H9 (cell line): Measurements from ENCODE around the gene AKR7A3. TPM values are rescaled to one million over a fixed set of nuclear protein-coding genes. Genes with fewer than 3 reads are reported as not detected.
"Not testable (repeated sequence)": the region's sequence is repeated elsewhere in the genome, so short reads cannot be mapped to it uniquely, and the experiment has no call there.

Experiments used
- DNase-seq: peaks from one replicate; pipeline ENCODE4 v3.0.0-alpha.2; 2017
- H2AFZ ChIP-seq: one replicate; pipeline ENCODE4 v1.6.1; 2013; ENCODE audit warnings: mild to moderate bottlenecking, low read length, control low read depth, moderate library complexity
- H2AK5ac ChIP-seq: 2 replicates; pipeline ENCODE4 v1.6.1; 2013; ENCODE audit warnings: low read length, control low read depth, mixed read lengths; ENCODE audit not compliant: insufficient read length
- H2BK120ac ChIP-seq: one replicate; pipeline ENCODE4 v1.6.1; 2013; ENCODE audit warnings: low read depth, mild to moderate bottlenecking, low read length, control low read depth, inconsistent platforms; ENCODE audit not compliant: poor library complexity, severe bottlenecking
- H2BK12ac ChIP-seq: 2 replicates; pipeline ENCODE4 v1.6.1; 2013; ENCODE audit warnings: low read length, control low read depth, mixed read lengths, low read depth; ENCODE audit not compliant: insufficient read length
- H2BK15ac ChIP-seq: 2 replicates; pipeline ENCODE4 v1.6.1; 2013; ENCODE audit warnings: low read depth, low read length, control low read depth
- H2BK20ac ChIP-seq: one replicate; pipeline ENCODE4 v1.6.1; 2013; ENCODE audit warnings: low read depth, mild to moderate bottlenecking, low read length, control low read depth, inconsistent platforms; ENCODE audit not compliant: poor library complexity, severe bottlenecking
- H2BK5ac ChIP-seq: 2 replicates; pipeline ENCODE4 v1.6.1; 2013; ENCODE audit warnings: low read length, control low read depth, mixed read lengths; ENCODE audit not compliant: insufficient read length
- H3K14ac ChIP-seq: 2 replicates; pipeline ENCODE4 v1.6.1; 2013; ENCODE audit warnings: low read length, control low read depth; ENCODE audit not compliant: insufficient read depth
- H3K18ac ChIP-seq: 2 replicates; pipeline ENCODE4 v1.6.1; 2013; ENCODE audit warnings: low read depth, mild to moderate bottlenecking, mixed read lengths, low read length, control low read depth; ENCODE audit not compliant: insufficient read length
- H3K23ac ChIP-seq: 2 replicates; pipeline ENCODE4 v1.6.1; 2013; ENCODE audit warnings: low read length, control low read depth, mixed read lengths, low read depth; ENCODE audit not compliant: insufficient read length
- H3K23me2 ChIP-seq: 2 replicates; pipeline ENCODE4 v1.6.1; 2013; ENCODE audit warnings: low read depth, mild to moderate bottlenecking, mixed read lengths, low read length, control low read depth; ENCODE audit not compliant: insufficient read length, poor library complexity, severe bottlenecking
- H3K27ac ChIP-seq: 2 replicates; pipeline ENCODE4 v1.5.1; 2013; ENCODE audit warnings: low read length, control low read depth, mixed read lengths, low read depth; ENCODE audit not compliant: insufficient read length
- H3K27me3 ChIP-seq: 2 replicates; pipeline ENCODE4 v1.6.1; 2013; ENCODE audit warnings: low read length, control low read depth, inconsistent platforms; ENCODE audit not compliant: insufficient read depth
- H3K4ac ChIP-seq: 2 replicates; pipeline ENCODE4 v1.6.1; 2013; ENCODE audit warnings: low read depth, mild to moderate bottlenecking, control low read depth, inconsistent platforms, low read length, moderate library complexity
- H3K4me1 ChIP-seq: 2 replicates; pipeline ENCODE4 v1.6.1; 2013; ENCODE audit warnings: low read length, control low read depth, inconsistent platforms; ENCODE audit not compliant: insufficient read depth
- H3K4me2 ChIP-seq: 2 replicates; pipeline ENCODE4 v1.6.1; 2013; ENCODE audit warnings: low read length, control low read depth, mixed read lengths; ENCODE audit not compliant: insufficient read length, insufficient read depth
- H3K56ac ChIP-seq: 2 replicates; pipeline ENCODE4 v1.6.1; 2013; ENCODE audit warnings: low read depth, mild to moderate bottlenecking, mixed read lengths, low read length, control low read depth; ENCODE audit not compliant: insufficient read length
- H3K79me1 ChIP-seq: 2 replicates; pipeline ENCODE4 v1.6.1; 2013; ENCODE audit warnings: low read depth, mild to moderate bottlenecking, moderate library complexity, low read length, control low read depth, inconsistent platforms; ENCODE audit not compliant: insufficient read depth, poor library complexity, severe bottlenecking
- H3K79me2 ChIP-seq: 2 replicates; pipeline ENCODE4 v1.6.1; 2013; ENCODE audit warnings: low read length, control low read depth, inconsistent platforms; ENCODE audit not compliant: insufficient read depth
- H3K9ac ChIP-seq: 2 replicates; pipeline ENCODE4 v1.6.1; 2013; ENCODE audit warnings: low read length, control low read depth, mixed read lengths; ENCODE audit not compliant: insufficient read length; ENCODE audit errors: extremely low read depth
- H3K9me3 ChIP-seq: one replicate; pipeline ENCODE4 v1.6.1; 2013; ENCODE audit warnings: low read depth, low read length, inconsistent platforms; ENCODE audit not compliant: control insufficient read depth
- H3T11ph ChIP-seq: one replicate; pipeline ENCODE4 v1.6.1; 2013; ENCODE audit warnings: mild to moderate bottlenecking, low read length, control low read depth, inconsistent platforms
- H4K20me1 ChIP-seq: one replicate; pipeline ENCODE4 v1.6.1; 2013; ENCODE audit not compliant: control insufficient read depth, insufficient read length, insufficient read depth
- H4K5ac ChIP-seq: 2 replicates; pipeline ENCODE4 v1.6.1; 2013; ENCODE audit warnings: low read depth, mild to moderate bottlenecking, mixed read lengths, low read length, control low read depth; ENCODE audit not compliant: insufficient read length
- H4K8ac ChIP-seq: replicated peaks from 2 replicates; pipeline ENCODE4 v1.6.1; 2013; ENCODE audit warnings: low read length, control low read depth, mixed read lengths, low read depth; ENCODE audit not compliant: insufficient read length
- H4K91ac ChIP-seq: 2 replicates; pipeline ENCODE4 v1.6.1; 2013; ENCODE audit warnings: low read depth, mild to moderate bottlenecking, moderate library complexity, mixed read lengths, low read length, control low read depth; ENCODE audit not compliant: insufficient read length
- H3K27ac Mint-ChIP-seq, 3 experiments: 2 replicates in 2 of 3; 3 replicates in 1 of 3; pipeline ENCODE4 v1.8.0; 2020 to 2021; ENCODE audit warnings: mixed read lengths in 3 of 3, mild to moderate bottlenecking in 1 of 3, moderate library complexity in 1 of 3
- H3K27me3 Mint-ChIP-seq: 2 replicates; pipeline ENCODE4 v1.8.0; 2021; ENCODE audit warnings: low read depth, mild to moderate bottlenecking, moderate library complexity, mixed read lengths
- H3K36me3 Mint-ChIP-seq, 3 experiments: 2 replicates in 2 of 3; 3 replicates in 1 of 3; pipeline ENCODE4 v1.8.0; 2020 to 2021; ENCODE audit warnings: low read depth in 3 of 3, mixed read lengths in 3 of 3; ENCODE audit not compliant: insufficient read depth in 1 of 3
- H3K4me1 Mint-ChIP-seq, 2 experiments: 2 replicates each; pipeline ENCODE4 v1.8.0; 2020; ENCODE audit warnings: mixed read lengths in 2 of 2
- H3K4me3 Mint-ChIP-seq, 2 experiments: 2 replicates in 1 of 2; 3 replicates in 1 of 2; pipeline ENCODE4 v1.8.0; 2020 to 2021; ENCODE audit warnings: mild to moderate bottlenecking in 2 of 2, mixed read lengths in 2 of 2, moderate library complexity in 1 of 2
- H3K9me3 Mint-ChIP-seq, 2 experiments: 2 replicates in 1 of 2; 3 replicates in 1 of 2; pipeline ENCODE4 v1.8.0; 2020; ENCODE audit warnings: mild to moderate bottlenecking in 2 of 2, mixed read lengths in 2 of 2, moderate library complexity in 1 of 2
- WGBS: extraction: QIAGEN DNeasy Blood & Tissue Kit; methylation state at CpG from one replicate; pipeline ENCODE4 v1.1.7; 2013; ENCODE audit warnings: missing lambda C conversion rate, low lambda C conversion rate, mixed read lengths; ENCODE audit not compliant: insufficient read length; ENCODE audit errors: extremely low coverage; 5-methylcytosine and 5-hydroxymethylcytosine counted together
- total RNA-seq: library from RNA; stranded (reverse); gene quantifications from 2 replicates; pipeline ENCODE4 v1.2.1, GENCODE V29; 2021

The AKR7A3 gene
- total RNA-seq, 1 experiment from 2014 or later: 0.74 TPM

DNA sequence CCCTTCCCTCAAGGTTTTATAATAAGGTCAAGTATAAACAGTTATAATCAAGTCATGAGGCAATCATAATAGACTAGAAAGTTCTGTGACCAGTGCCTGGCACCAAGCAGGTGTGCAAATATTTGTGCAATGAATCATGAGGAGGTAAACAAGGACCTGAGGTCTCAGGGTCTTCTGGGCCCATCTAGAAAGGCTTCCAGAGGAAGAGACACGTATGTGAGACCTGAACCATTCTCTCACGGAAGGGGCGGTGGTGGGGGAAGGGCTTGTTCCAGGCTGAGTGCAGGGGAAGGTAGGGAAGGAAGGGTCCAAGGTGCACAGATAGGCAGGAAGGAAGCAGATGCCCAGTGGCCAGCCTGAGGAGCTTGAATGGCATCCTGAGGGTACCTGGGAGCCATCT, 3.2 kb downstream of the AKR7A3 start:
- not testable (repeated sequence) for H3K14ac ChIP-seq, DNase-seq, H3K27me3 ChIP-seq, H2AK5ac ChIP-seq, H2BK20ac ChIP-seq, H2BK12ac ChIP-seq, H3K23ac ChIP-seq, H3K27ac Mint-ChIP-seq, H2BK15ac ChIP-seq, H2BK5ac ChIP-seq, H3K9me3 ChIP-seq, H3K23me2 ChIP-seq, H3K36me3 Mint-ChIP-seq, H3K9me3 Mint-ChIP-seq, H4K20me1 ChIP-seq, H2BK120ac ChIP-seq, H3K9ac ChIP-seq, H3K4me2 ChIP-seq, H3K79me1 ChIP-seq, H2AFZ ChIP-seq, H4K5ac ChIP-seq, H3K4me1 ChIP-seq, H3K56ac ChIP-seq, H4K8ac ChIP-seq, H3T11ph ChIP-seq, H3K4me3 Mint-ChIP-seq, H3K18ac ChIP-seq, H3K4me1 Mint-ChIP-seq, H3K27ac ChIP-seq, H3K4ac ChIP-seq, H4K91ac ChIP-seq, H3K79me2 ChIP-seq
- peaks cover 33% of the 10 kb centered on the region for H3K27me3 Mint-ChIP-seq
- WGBS: no CpG with 5 or more reads among the region's 3 CpGs
